ENCODE results near the gene GPANK1. TPM values are rescaled to one million over a fixed set of nuclear protein-coding genes. Genes with fewer than 3 reads are reported as not detected.

GPANK1 gene
- total RNA-seq, 1 donor from 2014 or later, result 20.2 TPM

DNA sequence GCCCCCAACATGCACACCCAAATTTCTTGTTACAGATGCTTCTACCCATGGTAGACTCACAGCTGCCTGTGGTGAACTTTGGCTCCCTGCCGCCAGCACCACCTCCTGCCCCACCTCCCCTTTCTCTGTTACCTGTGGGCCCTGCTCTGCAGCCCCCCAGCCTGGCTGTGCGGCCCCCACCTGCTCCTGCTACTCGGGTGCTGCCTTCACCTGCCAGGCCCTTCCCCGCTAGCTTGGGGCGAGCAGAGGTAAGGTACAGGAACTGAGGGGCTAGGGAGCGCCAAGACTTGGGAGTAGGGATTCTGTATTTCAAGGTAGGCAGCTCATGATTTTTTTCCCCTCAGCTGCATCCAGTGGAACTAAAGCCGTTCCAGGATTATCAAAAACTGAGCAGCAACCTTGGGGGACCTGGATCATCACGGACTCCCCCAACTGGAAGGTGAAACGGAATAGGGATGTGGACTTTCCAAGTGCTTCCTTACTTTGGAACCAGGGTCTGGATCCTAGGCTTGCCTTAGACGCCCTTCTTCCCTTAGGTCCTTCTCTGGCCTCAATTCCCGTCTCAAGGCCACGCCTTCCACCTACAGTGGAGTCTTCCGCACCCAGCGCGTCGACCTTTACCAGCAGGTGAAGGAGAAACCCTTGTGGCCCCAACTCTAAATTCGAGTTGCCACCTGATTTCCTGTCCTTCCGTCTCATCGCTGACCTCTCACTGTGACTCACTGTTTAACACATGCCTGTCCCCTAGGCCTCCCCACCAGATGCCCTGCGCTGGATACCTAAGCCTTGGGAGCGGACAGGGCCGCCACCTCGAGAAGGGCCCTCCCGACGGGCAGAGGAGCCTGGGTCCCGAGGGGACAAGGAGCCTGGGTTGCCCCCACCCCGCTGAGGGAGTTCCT is 27.9 kb downstream of the GPANK1 start:
- peaks cover 29% of the 10 kb centered on the region for H3K36me3 Mint-ChIP-seq

DNA sequence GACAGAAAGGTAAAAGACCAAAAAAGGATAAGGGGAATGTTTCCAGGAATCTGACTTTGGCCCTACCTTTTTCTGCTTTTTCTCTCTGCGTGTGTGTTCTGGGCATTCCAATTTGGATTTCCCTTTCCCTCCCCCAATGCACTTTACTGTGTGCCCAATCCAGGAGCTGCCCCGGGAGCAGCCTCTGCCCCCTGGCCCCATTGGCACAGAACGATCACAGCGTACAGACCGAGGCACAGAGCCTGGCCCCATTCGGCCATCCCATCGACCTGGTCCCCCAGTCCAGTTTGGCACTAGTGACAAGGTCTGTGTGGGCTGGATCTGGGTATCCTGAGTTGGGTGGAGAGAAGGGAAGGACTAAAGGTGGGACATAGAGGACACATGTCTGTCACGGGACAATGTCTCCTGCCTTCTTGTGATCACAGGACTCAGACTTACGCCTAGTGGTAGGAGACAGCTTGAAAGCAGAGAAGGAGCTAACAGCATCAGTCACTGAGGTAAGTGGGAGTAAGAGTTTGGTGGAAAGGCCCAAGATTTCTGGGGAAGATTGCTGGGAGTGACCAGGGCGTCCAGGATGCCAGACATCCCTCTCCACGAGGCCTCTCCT is 29.7 kb downstream of the GPANK1 start:
- H3K9me3 Mint-ChIP-seq, result no peaks in the 10 kb centered on the region
- TF ChIP-seq, protein P1, sequence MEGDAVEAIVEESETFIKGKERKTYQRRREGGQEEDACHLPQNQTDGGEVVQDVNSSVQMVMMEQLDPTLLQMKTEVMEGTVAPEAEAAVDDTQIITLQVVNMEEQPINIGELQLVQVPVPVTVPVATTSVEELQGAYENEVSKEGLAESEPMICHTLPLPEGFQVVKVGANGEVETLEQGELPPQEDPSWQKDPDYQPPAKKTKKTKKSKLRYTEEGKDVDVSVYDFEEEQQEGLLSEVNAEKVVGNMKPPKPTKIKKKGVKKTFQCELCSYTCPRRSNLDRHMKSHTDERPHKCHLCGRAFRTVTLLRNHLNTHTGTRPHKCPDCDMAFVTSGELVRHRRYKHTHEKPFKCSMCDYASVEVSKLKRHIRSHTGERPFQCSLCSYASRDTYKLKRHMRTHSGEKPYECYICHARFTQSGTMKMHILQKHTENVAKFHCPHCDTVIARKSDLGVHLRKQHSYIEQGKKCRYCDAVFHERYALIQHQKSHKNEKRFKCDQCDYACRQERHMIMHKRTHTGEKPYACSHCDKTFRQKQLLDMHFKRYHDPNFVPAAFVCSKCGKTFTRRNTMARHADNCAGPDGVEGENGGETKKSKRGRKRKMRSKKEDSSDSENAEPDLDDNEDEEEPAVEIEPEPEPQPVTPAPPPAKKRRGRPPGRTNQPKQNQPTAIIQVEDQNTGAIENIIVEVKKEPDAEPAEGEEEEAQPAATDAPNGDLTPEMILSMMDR (conservative IDR thresholded peaks at IDR 0.05), result no peak
- H3K4me3 Mint-ChIP-seq, result no peak overlapping the region
- H3K36me3 Mint-ChIP-seq, result peaks cover 27% of the 10 kb centered on the region
- no peak overlapping the region for H3K27ac Mint-ChIP-seq
- H3K27me3 Mint-ChIP-seq, result no peaks in the 10 kb centered on the region
- H3K4me1 Mint-ChIP-seq (ENCODE audit: unreplicated experiment), result no peaks in the 10 kb centered on the region
- no peak for DNase-seq (ENCODE audit: extremely low spot score, unreplicated experiment)

More for the DNA sequence above, 27.9 kb downstream of the GPANK1 start:
- Mint-ChIP-seq H3K27ac (no peak overlapping the region), H3K27me3 (no peaks in the 10 kb centered on the region), H3K9me3 (no peaks in the 10 kb centered on the region), H3K4me3 (no peak overlapping the region), H3K4me1 (ENCODE audit: unreplicated experiment) (no peaks in the 10 kb centered on the region)
- TF ChIP-seq, protein P1 (conservative IDR thresholded peaks at IDR 0.05), result no peak
- no peak for DNase-seq (ENCODE audit: extremely low spot score, unreplicated experiment)

DNA sequence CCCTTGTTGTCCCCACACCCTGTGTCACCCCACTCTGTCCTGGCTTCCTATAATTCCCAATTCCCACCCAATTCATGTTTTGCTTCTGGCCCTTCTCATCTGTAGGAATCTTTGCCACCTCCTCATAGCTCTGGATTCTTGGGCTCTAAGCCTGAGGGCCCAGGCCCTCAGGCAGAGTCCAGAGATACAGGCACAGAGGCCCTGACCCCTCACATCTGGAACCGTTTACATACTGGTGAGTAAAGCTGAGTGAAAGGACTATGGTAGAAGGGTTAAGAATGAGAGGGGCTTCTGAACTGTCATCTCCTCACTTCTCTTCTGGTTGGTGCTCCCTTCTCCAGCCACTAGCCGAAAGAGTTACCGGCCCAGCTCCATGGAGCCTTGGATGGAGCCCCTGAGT is 30.7 kb downstream of the GPANK1 start:
- Mint-ChIP-seq H3K27me3 (no peaks in the 10 kb centered on the region), H3K9me3 (no peaks in the 10 kb centered on the region), H3K36me3 (peaks cover 27% of the 10 kb centered on the region), H3K4me3 (no peak overlapping the region), H3K4me1 (ENCODE audit: unreplicated experiment) (no peaks in the 10 kb centered on the region), H3K27ac (no peak overlapping the region)
- TF ChIP-seq, protein P1 (conservative IDR thresholded peaks at IDR 0.05), result no peak
- no peak for DNase-seq (ENCODE audit: extremely low spot score, unreplicated experiment)

DNA sequence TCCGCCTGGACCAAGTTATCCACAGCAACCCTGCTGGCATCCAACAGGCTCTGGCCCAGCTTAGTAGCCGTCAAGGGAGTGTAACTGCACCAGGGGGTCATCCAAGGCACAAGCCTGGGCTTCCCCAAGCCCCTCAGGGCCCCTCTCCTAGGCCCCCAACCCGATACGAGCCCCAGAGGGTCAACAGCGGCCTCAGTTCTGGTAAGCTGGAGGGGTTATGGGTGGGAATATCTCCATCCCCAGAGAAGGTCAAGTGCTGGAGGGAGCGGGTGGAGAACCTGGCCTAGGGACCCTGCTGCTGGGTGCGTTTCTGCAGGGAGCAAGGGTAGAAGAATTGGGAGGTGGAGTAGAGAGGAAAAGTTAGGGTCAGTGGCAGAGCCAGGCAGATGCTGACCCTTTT is 31.4 kb downstream of the GPANK1 start:
- no peak for DNase-seq (ENCODE audit: extremely low spot score, unreplicated experiment)
- Mint-ChIP-seq H3K9me3 (no peaks in the 10 kb centered on the region), H3K4me1 (ENCODE audit: unreplicated experiment) (no peaks in the 10 kb centered on the region), H3K27me3 (no peaks in the 10 kb centered on the region), H3K36me3 (peaks cover 23% of the 10 kb centered on the region), H3K4me3 (no peak overlapping the region), H3K27ac (no peak overlapping the region)
- TF ChIP-seq, protein P1 (conservative IDR thresholded peaks at IDR 0.05), result no peak

DNA sequence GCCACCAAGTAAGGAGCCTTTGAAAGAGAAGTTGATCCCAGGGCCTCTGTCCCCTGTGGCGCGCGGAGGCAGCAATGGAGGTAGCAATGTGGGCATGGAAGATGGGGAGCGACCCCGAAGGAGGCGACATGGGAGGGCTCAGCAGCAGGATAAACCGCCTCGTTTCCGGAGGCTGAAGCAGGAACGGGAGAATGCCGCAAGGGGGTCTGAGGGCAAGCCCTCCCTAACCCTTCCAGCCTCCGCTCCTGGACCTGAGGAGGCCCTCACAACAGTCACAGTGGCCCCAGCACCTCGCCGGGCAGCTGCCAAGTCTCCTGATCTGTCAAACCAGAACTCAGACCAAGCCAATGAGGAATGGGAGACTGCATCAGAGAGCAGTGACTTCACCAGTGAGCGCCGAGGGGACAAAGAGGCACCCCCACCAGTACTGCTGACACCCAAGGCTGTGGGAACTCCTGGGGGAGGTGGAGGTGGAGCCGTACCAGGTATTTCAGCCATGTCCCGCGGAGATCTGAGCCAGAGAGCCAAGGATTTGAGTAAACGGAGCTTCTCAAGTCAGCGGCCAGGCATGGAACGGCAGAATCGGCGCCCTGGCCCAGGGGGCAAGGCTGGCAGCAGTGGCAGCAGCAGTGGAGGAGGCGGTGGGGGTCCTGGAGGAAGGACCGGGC is 32.4 kb downstream of the GPANK1 start:
- Mint-ChIP-seq H3K27ac (no peak overlapping the region), H3K9me3 (no peaks in the 10 kb centered on the region), H3K4me3 (no peak overlapping the region), H3K4me1 (ENCODE audit: unreplicated experiment) (peaks cover 3% of the 10 kb centered on the region), H3K36me3 (peaks cover 32% of the 10 kb centered on the region), H3K27me3 (no peaks in the 10 kb centered on the region)
- no peak for DNase-seq (ENCODE audit: extremely low spot score, unreplicated experiment)
- TF ChIP-seq, protein P1 (conservative IDR thresholded peaks at IDR 0.05), result no peak
